Right renal cortex interstitium (tissue), 3 donors: Measurements from ENCODE around the gene MTM1. TPM values are rescaled to one million over a fixed set of nuclear protein-coding genes. Genes with fewer than 3 reads are reported as not detected.

Experiments used
- DNase-seq, 3 donors: peaks; one replicate each; pipeline ENCODE4 v3.0.0-alpha.2; 2013; ENCODE audit warnings: low read depth in 3 of 3, low spot score in 2 of 3
- polyA plus RNA-seq, 3 donors: library from polyadenylated mRNA; unstranded; fragments of 120-200 nt; gene quantifications; one replicate each; pipeline ENCODE4 v1.2.1, GENCODE V29; 2013; ENCODE audit not compliant: insufficient read length in 3 of 3

The MTM1 gene
- polyA plus RNA-seq, 3 donors: 12.8 to 16.6 (median 13.1) TPM

GRCh38 chrX:150599226-150599625 is 30.8 kb downstream of the MTM1 start:
- DNase-seq: no peak

DNA sequence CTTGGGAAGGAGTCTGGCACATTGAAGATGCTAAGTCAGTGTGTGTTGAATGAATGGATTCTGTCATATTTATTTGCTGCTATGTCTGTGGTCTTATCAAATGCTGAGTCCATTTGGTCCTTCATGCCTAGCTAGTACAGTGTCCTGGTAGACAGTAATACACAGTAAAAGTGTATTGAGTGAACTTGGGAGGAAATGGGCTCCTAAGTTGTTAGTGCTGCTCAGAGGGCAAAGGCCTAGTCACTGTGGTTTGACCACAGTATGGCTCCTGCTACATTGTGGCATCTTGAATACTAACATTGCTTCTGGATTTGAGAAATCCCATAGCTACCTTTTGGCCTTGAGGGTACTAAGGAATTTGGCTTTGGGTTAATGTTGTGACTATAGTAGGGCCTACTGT is 33.9 kb downstream of the MTM1 start:
- no peak for DNase-seq

- DNase-seq: no peak
Observed at GRCh38 chrX:150602743-150603142, 34.3 kb downstream of the MTM1 start.

DNA sequence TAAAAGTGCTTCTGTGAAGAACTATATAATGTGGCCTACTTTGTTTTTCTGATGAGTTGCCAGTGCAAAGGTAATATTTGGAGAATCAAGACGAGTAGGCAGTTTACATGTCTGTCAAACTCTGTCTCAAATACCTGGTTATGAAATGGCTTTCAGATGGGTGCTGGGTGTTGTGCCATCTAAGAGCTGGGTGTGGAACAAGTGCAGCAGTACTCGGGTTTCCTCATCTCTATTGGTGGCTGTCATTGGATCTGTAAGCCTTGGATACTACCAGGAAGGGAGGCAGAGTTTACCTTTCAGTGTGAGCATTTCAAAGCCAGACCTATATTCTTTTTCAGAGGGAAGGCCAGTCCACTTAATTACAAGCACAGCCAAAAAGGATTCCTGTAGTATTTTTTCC is 37.2 kb downstream of the MTM1 start:
- DNase-seq: no peak

- no peak for DNase-seq
Observed at GRCh38 chrX:150607201-150607600, 38.8 kb downstream of the MTM1 start.

- no peak for DNase-seq
Observed at GRCh38 chrX:150610043-150610442, 41.6 kb downstream of the MTM1 start.

GRCh38 chrX:150610446-150610845 is 42.0 kb downstream of the MTM1 start:
- no peak for DNase-seq

GRCh38 chrX:150615356-150615755 is 46.9 kb downstream of the MTM1 start:
- DNase-seq: no peak

GRCh38 chrX:150616179-150616862 is 47.9 kb downstream of the MTM1 start:
- DNase-seq: no peak

- DNase-seq: no peak
Observed at GRCh38 chrX:150616863-150617198, 48.4 kb downstream of the MTM1 start.

GRCh38 chrX:150621652-150622051 is 53.2 kb downstream of the MTM1 start:
- no peak for DNase-seq

GRCh38 chrX:150623583-150623982 is 55.2 kb downstream of the MTM1 start:
- DNase-seq: no peak

DNA sequence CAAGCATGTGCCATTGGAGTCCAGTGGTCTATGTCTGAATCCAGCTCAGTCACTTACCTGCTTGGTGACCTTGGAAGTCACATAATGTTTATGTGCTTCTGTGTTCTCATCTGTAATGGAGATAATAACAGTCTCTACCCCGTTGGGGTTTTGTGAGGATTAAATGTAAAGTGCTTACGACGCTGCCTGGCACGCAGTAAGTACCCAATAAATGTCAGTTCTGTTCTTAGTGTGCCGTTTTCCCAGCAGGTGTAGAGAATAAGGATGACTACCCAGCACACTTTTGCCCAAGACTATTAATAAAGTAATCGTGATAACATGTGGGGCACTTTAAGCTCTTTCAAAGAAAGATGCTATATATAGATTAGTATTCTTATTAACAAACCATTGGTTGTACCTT is 56.7 kb downstream of the MTM1 start:
- no peak for DNase-seq

DNA sequence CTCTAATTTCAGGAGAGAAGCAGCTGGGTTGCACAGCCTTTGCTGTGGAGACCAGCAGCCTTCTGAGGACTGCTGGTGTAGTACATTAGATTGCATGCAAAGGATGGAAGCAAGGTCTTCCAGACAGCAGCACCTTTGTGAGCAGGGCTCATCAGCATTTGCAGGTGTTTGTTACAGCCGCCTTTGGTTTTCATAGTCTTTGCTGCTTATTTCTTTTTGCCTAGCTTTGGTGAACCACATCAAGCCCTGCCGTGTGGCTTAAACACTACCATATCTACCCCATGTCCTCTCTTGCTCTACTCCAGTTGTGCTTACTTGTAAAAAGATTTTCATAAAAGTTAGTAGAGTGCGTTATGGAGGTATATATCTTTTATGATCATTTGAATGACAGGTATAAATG is 57.5 kb downstream of the MTM1 start:
- no peak for DNase-seq

- DNase-seq: no peak
Observed at GRCh38 chrX:150627957-150628356, 59.5 kb downstream of the MTM1 start.

- no peak for DNase-seq
Observed at GRCh38 chrX:150635952-150636351, 67.5 kb downstream of the MTM1 start.

DNA sequence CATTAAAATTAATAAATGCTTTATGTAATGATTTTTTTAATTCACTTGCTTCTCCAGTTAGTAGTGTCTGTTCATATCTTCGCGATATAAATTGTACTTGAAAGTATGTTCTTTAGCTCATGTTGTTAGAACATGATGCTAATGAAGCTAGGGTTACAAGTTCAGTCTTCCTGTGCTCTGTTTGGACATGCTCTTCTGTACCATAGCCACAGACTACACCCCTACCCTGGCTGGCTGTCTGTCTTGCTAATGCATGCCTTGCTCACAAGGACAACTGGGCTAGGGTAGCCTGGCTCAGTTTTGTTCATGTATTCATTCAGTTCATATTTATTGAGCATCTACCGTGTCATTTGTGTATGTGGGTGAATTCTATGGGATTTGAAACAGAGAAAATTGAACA is 74.0 kb downstream of the MTM1 start:
- no peak for DNase-seq

- DNase-seq: no peak
Observed at GRCh38 chrX:150643271-150643670, 74.8 kb downstream of the MTM1 start.

DNA sequence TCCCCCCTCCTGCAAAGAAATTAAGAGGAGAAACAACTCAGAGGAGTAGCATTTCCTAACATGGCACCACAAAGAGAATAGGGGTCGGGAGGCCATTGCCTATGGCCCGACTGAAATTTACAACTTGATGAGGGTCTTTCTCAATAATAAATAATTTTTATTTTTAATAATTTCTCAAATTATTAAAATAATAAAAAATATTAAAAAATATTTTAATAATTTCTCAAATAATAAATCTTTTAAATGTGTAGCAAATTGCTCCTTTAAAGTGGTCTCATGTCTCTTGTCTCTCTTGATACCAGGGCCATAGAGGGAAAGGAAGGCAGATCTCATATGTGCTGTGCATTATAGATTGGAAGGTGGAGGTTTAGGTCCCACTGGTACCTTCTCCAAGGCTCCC is 75.5 kb downstream of the MTM1 start:
- no peak for DNase-seq

DNA sequence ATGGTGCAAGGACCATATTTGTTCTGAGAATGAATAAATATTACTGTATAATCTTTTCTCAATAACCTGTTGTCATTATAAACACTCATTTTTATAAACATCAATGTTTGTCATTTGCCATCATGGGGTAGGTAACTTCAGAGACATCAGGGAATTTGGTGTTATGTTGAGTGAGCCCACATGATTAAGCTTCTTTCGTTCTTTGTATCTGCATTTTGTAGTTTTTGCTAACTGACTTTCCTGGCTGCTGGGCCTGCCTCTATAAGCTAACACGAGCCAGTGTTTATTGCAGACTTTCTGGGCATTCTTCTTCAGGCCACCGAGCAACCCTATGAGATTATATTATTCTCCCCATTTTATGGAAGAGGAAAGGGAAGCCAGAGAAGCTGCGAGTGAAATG is 76.0 kb downstream of the MTM1 start:
- no peak for DNase-seq

GRCh38 chrX:150647331-150647730 is 78.9 kb downstream of the MTM1 start:
- no peak for DNase-seq

GRCh38 chrX:150648296-150648940 is 80.0 kb downstream of the MTM1 start:
- DNase-seq: no peak
